ENCODE data around the gene LANCL2.

Gene LANCL2

DNA sequence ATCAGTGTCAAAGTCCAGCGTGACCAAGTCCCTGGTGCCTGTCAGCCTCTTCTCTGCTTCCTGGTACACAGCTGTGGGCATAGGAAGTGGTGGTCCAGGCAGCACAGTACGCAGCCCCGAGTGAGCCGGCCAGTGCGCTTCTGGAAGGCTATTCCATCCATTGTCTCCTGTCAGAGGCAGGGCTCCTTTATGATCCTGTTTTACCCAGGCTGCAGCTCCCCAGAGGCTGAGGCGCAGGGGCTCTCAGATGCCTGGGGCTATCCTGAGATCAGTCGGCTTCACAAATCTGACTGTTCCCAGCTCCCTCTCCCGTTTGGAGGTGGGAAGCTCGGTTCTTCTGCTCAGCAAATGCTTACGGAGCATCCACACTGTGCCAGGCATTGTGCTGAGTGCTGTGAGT lies 70.3 kb downstream of the LANCL2 start:
- TF ChIP-seq, protein P1, sequence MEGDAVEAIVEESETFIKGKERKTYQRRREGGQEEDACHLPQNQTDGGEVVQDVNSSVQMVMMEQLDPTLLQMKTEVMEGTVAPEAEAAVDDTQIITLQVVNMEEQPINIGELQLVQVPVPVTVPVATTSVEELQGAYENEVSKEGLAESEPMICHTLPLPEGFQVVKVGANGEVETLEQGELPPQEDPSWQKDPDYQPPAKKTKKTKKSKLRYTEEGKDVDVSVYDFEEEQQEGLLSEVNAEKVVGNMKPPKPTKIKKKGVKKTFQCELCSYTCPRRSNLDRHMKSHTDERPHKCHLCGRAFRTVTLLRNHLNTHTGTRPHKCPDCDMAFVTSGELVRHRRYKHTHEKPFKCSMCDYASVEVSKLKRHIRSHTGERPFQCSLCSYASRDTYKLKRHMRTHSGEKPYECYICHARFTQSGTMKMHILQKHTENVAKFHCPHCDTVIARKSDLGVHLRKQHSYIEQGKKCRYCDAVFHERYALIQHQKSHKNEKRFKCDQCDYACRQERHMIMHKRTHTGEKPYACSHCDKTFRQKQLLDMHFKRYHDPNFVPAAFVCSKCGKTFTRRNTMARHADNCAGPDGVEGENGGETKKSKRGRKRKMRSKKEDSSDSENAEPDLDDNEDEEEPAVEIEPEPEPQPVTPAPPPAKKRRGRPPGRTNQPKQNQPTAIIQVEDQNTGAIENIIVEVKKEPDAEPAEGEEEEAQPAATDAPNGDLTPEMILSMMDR (conservative IDR thresholded peaks at IDR 0.05; ENCODE audit: control insufficient read depth, insufficient read depth, low read depth, low read length) = no peak
- H3K4me3 ChIP-seq (ENCODE audit: control insufficient read depth, low read depth, low read length) = no peak overlapping the region
- no peak for DNase-seq (ENCODE audit: low read depth)

DNA sequence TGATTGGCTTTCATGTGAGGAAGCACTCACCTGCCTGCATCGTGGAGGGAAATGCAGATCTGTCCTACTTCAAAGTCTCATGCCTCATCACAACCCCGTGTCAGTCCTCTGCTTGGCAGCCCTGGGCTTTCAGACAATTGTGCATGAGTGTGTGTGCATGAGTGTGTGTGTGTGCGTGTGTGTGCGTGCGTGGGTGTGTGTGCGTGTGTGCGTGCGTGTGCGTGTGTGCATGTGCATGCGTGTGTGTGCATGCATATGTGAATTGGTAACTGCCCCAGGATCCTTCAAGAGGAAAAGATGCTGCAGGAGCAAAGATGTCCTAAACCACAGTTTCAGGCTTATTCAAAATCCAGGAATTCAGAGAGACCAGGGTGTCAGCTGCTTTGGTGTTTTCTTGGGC lies 71.3 kb downstream of the LANCL2 start:
- no peak overlapping the region for H3K4me3 ChIP-seq (ENCODE audit: control insufficient read depth, low read depth, low read length)
- DNase-seq (ENCODE audit: low read depth) = no peak
- TF ChIP-seq, protein P1 (conservative IDR thresholded peaks at IDR 0.05; ENCODE audit: control insufficient read depth, insufficient read depth, low read depth, low read length) = no peak

DNA sequence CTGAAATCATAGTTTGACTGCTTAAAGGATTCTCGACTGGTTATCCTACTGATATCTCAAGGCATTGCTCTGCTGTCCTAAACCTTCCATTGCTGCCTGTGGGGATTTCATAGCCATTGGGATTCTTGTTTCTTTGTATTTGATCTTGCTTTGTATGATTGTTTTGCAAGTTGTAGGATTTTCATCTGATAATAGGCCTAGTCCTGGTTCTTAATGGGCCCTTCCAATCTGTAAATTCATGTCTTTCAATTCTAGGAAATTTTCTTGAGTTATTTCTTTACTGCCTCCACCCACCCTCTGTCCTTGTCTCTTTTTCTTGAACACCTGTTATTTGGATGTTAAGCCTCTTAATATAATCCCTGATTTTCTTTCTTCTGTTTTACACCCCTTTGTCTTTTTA lies 72.2 kb downstream of the LANCL2 start:
- DNase-seq (ENCODE audit: low read depth) = no peak
- TF ChIP-seq, protein P1 (conservative IDR thresholded peaks at IDR 0.05; ENCODE audit: control insufficient read depth, insufficient read depth, low read depth, low read length) = no peak
- H3K4me3 ChIP-seq (ENCODE audit: control insufficient read depth, low read depth, low read length) = no peak overlapping the region

DNA sequence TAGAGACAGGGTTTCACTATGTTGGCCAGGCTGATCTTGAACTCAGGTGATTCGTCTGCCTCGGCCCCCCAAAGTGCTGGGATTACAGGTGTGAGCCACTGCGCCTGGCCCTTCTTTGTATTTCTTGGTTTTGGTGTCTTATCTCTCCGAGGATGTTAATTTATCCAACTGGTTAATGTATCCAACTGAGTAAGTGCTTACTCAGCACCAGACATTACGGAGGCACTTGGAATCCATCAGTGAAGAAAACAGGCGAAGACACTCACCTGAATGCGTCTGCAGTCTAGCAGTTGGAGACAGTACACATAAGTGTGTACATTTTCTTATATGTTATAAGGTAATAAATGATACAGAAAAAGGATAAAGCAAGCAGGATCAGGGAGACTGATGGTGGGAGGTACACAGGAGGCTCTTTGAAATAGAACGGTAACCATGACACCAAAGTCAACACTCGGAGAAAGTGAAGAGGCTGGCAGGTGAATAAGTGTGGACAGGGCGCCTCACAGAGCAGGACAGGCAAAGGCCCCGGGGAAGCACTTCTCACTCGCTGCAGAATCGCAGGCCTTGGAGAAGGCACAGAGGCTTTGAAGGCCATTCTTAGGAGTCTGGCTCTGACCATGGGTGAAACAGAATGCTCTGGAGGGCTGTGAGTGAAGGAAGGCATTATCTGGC lies 73.1 kb downstream of the LANCL2 start:
- no peak for DNase-seq (ENCODE audit: low read depth)
- H3K4me3 ChIP-seq (ENCODE audit: control insufficient read depth, low read depth, low read length) = no peak overlapping the region
- TF ChIP-seq, protein P1 (conservative IDR thresholded peaks at IDR 0.05; ENCODE audit: control insufficient read depth, insufficient read depth, low read depth, low read length) = no peak

DNA sequence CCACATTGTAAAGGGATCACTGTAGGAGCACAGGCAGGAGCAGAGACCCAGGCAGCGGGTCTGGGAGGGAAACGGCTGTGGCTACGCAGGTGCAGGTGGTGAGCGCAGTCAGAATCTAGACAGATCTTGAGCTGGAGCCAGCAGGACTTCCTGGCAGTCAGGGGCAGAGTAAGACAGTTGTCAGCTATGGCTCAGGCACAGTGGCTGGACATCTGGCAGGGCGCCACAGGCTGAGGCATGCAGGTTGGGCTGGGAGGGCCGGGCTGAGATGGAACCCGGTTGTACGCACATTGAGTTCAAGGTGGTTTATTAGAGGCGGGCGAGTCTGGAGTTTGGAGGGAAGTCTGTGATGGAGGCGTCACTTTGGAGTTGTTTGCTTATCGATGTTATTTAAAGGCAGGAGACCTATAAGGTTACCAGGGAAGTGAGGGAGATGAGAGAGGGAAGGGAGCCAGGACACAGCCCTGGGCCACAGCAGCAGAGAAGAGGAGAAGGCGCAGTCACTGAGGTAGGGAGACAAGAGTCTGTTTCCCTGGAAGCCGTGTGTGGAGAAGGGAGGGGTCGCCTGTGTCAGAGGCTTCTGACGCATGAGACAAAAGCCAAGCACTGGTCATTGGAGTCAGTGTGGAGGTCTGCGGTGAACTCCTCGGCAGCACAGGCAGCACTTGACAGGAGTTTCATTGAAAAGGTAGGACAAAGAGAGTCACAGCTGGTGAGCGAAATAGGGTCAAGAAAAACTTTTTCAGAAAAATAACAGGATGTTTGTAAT lies 73.8 kb downstream of the LANCL2 start:
- TF ChIP-seq, protein P1 (conservative IDR thresholded peaks at IDR 0.05; ENCODE audit: control insufficient read depth, insufficient read depth, low read depth, low read length) = no peak
- H3K4me3 ChIP-seq (ENCODE audit: control insufficient read depth, low read depth, low read length) = no peak overlapping the region
- DNase-seq (ENCODE audit: low read depth) = peak; percentile 18

DNA sequence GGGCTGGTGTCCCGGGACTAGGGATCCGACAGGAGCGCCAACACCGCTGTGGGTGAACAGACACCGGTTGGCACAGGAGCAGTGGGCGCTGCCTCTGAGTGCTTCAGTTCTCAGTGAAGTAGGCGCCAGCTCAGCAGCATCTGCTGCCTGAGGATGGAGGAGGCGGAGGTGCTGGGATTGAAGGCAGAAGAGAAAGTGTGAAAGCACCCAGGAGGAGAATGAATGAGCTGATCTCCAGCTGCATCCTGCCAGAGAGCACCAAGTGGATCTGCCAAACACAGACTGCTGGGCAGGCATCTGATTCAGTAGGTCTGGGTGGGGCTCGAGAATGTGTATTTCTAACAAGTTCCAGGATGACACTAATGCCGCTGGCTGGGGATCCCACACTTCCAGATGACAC lies 74.5 kb downstream of the LANCL2 start:
- DNase-seq (ENCODE audit: low read depth) = peak; percentile 41
- TF ChIP-seq, protein P1 (conservative IDR thresholded peaks at IDR 0.05; ENCODE audit: control insufficient read depth, insufficient read depth, low read depth, low read length) = no peak
- no peak overlapping the region for H3K4me3 ChIP-seq (ENCODE audit: control insufficient read depth, low read depth, low read length)
